Activated CD4-positive, alpha-beta T cell treated with anti-CD3 and anti-CD28 coated beads, Interleukin-2, Interleukin-6, amounts not matched to agents 100 ng/mL and 50 ng/mL, durations not matched to agents 16 hours and 8 hours (primary cell): ENCODE data around the gene MSRB1.
"Not testable (repeated sequence)": the region's sequence is repeated elsewhere in the genome, so short reads cannot be mapped to it uniquely, and the experiment has no call there.

ENCODE experiments used
- DNase-seq: peaks from one replicate; pipeline ENCODE4 v3.0.0-alpha.2; 2020

MSRB1 gene

GRCh38 chr16:1915732-1916639 is 27.0 kb downstream of the MSRB1 start:
- no peak for DNase-seq

DNA sequence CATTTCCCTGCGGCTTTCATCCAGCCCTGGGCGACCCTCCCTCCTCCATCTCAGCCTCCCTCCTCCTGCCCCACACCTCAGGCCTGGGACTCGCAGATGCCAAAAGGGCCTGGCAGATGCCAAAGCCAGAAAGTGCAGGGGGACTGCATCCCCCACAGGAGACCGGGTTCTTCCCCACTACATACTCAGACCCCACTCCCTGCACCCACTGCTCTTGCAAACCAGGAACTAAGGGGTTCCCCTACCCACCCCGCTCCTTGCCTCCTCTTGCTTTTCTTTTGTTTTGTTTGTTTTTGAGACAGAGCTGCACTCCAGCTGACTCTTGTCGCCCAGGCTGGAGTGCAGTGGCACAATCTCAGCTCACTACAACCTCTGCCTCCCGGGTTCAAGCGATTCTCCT is 28.0 kb downstream of the MSRB1 start:
- no peak for DNase-seq

GRCh38 chr16:1914084-1914608 is 28.9 kb downstream of the MSRB1 start:
- DNase-seq, result no peak

DNA sequence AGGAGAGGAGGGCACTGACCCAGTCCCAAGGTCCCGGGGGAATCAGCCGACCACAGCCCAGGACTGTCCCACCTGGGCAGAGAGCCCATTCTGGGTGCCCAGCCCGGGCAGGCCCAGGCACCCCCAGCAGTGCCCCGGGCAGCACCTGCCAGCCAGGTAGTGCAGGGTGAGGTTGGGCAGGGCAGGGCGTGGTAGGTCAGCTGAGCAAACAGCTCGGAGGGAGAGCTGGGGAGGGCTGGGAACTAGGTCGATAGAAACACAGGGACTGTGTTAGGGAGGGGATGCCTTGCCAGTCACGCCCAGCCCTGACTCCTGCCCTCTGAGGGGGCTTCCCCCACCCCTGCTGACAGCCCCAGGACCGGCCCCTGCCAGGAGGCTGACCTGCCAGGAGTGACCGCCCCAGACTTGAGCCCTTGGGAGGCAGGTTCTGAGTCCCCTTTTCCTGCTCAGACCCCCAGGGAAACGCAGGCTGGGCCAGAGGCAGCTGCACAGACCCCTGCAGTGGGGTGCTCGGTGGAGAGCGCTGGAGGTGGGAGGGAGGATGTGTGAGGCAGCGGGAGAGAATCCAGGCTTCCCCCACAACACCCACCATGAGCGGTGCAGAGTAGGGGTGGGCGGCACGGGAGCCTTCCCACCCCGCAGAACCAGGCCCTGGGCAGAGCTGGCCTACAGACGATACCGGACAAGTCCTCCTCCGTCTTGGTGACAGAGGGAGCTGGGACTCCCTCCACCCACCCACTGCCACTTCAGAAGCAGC is 29.5 kb downstream of the MSRB1 start:
- no peak for DNase-seq

DNA sequence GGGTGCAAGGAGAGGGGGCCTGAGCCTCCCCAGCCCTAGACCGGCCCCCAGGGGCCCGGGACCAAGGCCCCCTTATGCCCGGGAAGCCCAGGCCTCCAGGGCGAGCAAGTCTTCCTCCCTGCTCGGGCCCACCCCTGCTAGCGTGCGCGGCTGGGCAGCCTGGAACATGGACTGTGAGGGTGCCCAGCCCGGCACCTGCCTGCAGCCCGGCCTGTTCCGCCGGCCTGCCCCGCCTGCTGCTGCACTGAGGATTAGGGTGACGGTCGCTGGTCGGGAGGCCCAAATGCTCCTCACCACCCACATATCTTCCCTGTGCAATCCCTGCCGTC is 30.8 kb downstream of the MSRB1 start:
- DNase-seq, result no peak

DNA sequence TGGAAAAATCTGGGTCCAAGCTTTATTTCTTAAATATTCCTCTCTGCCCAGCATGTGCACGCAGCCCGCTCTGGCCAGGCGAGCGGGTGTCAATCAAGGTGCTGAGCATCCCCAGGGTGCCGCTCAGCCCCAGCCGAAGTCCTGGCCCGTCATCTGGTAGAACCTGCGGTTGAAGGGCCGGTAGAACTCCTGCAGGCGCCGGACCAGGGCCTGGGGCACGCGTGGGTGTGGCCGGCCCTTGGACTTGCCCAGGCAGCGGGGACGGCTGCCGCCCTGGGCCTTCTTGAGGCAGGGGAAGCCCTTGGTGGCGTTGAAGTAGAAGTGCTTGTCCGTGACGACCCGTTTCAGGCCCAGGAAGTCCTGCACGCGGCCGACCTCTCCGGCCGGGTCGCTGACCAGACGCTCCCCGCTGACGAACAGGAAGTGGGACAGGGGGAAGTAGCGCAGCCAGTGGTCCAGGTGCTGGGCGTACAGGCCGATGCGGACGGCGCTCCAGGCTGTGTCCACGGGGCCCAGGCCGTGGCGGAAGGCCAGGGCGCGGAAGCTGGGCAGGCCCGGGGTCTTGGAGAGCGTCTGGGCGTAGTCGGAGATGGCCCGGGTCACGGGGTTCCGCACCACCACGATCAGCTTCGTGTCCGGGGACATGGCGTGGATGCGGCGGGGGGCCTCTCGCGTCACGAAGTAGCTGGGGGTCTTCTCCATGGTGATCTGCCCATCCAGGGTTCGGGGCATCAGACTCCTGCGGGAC is 31.4 kb downstream of the MSRB1 start:
- DNase-seq, result no peak

DNA sequence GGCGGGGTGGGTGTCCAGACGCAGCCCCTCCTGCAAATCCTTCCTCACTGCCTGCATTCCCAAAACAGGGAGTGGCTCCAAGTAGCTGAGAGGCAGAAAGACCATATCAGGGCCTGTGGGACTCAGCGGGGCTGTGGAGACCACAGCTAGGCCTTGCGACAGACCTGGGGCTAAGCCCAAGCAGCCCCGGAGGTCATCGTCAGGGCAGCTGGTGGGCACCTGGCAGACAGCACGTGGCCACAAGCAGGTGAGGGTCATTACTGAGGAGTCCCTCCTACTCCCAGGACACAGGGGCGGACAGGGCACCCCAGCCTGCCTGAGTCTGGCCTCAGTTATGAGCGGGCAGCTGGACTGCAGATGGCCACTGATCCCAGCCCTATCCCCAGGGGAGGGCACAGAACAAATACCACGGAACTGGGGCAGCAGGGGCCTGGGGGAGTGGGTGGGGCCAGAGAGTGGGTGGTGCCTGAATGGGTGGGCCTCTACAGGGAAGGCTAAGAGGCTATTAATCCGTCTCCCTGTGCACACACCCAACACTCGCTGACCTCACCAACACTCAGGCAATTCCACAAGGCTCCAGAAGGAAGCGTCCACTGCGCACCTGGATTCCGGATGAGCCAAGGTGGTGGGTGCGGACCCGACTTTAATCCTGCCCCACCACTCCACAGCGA is 33.3 kb downstream of the MSRB1 start:
- no peak for DNase-seq

- no peak for DNase-seq
Measured at GRCh38 chr16:1908983-1909382, 34.0 kb downstream of the MSRB1 start.

GRCh38 chr16:1908184-1908583 is 34.8 kb downstream of the MSRB1 start:
- DNase-seq, result no peak

DNA sequence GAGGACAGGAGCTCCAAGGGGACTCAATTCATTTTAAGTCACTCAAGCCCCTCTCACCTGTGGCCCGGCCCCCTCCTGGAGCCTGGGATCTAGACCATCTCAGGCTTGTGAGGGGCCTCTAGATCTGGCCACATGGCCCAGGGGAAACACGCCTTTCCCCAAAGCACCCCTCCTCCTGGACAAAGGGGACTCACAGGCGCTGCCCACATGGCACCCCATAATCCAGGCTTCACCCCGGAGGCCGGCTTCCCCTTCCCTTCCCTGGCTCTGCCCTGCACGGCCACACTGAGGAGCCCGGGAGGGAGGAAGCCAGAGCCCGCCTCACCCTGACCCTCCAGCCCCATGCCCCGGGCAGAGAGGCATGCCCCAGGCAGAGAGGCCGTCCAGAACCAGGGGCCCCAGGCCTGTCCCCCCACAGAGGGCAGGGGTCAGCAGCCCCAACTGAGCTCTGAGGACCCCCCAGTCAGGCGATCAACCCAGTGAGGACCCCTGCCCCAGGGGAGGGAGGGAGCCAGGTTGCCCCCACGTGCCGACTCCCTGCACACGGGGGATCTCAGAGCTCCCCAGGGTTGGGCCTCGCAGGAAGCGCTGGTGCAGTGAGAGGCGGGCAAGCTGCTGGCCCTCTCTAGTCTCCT is 35.7 kb downstream of the MSRB1 start:
- DNase-seq, result no peak

DNA sequence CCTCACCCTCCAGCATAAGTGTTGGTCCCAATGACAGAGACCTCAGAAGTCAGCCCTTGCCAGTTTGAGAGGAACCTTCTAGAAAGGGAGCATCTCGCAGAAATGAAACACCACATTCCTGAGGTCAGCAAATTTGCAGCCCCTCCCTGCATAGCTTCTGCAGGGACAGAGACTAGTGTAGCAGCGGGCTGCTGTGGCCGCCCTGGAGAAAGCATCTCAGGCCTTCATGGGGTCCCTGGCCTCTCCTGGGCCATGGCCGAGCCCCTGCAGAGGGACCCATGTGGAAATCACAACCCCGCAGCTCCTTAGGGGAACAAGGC is 36.2 kb downstream of the MSRB1 start:
- DNase-seq, result no peak

DNA sequence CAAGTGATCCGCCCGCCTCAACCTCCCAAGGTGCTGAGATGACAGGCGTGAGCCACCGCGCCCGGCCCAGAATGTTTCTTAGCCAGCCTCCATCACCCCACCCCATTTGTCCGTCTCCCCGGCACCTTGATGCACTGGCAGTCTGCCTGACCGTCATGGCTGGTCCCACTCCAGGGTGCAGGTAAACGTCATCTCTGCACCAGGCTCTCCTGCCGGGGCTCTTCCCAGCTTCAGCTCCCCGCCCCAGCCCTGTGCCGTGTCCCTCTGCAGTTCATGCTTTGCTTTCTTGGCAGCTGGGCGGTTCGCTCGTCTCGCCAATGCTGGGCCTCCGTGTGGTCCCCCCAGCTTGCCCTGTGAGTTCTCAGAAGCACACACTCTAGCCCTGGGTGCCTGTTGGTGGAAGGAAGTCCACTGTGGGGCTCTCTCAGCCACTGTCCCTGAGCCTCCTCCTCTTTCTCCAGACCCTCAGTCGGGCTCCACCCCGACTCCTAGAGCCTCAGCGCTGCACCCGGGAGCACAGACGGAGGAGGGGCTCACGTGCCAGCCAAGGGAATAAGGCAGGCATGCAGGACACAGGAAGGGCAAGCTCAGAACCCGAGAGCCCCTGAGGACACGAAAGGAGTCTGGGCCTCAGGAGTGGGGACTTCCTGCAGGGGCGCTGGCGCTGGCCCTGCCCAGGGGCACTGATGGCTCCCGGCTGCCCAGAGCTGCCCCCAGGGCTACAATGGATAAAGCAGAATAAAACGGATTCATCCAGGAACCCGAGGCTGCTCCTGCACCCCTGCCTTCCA is 36.7 kb downstream of the MSRB1 start:
- no peak for DNase-seq

DNA sequence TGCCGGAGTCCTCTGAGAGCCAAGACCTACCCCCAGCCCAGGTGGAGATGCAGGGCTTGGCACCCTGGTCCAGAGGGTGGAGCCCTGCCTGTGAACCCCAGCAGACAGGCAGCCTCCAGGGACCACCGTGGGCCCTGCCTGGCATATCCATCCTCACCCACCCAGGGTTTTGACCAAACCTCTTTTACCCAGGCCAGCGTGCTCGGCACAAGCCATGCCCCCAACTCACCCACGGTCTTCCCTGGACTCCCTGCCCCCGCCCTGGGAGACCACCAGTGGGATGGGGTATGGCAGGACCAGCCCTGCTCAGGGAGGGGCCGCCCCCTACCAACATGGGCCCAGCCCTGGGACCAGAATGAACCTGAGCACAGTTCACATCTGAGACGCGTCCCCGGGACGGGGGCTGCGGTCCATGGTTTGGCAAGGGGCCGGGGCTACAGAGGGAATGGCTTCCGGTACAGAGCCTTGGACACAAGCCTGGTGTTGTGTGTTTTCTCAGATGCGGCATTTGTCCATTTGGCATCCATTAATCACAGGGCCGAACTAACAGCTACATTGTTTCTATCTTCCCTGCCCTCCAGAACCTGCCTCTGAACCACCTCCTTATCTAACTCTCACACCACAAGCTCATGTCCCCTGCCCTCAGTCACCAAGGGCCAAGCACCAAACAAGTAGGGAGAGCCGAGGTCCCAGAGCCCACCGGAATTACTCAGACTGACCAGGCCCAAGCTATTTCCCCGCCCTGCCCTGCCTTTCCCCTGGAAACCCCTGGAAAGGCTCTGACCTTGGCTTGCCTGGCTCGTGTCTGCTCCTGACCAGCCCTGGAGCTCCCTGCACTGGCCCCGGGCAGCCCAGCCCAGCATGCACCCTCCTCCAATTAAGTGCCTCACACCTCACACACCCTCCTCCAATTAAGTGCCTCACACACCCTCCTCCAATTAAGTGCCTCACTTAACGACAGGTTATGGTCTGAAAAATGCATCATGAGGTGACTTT is 38.9 kb downstream of the MSRB1 start:
- no peak for DNase-seq

DNA sequence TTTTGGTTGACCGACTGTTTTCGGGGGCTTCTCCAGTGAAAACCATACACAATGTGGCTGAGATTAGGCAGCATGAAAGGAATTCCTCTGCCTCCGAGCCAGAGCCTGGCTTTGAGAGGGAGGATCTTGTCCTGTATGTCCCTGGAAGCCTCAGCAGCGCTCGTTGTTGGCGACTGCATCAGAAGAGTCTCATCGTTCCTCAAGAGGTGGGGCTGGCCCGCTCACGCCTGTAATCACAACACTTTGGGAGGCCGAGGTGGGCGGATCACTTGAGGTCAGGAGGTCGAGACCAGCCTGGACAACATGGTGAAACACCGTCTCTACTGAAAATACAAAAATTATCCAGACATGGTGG is 39.8 kb downstream of the MSRB1 start:
- no peak for DNase-seq

- no peak for DNase-seq
Measured at GRCh38 chr16:1902547-1903219, 40.3 kb downstream of the MSRB1 start.

DNA sequence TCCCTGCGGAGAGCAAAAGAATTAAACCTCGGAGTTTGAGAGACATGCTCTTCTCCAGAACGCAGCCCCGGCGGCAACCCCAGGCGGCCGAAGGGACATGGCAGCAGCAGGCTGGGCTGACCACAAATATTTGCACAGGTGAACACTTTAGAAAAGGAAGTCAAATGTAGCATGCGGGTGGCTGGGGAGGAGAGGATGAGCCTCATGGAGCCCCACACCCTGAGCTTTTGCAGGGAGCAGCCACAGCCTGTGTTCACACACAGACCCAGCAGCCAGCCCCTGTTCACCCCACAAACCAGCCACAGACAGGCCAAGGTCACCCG is 42.6 kb downstream of the MSRB1 start:
- no peak for DNase-seq

- no peak for DNase-seq
Measured at GRCh38 chr16:1899641-1900451, 43.2 kb downstream of the MSRB1 start.

DNA sequence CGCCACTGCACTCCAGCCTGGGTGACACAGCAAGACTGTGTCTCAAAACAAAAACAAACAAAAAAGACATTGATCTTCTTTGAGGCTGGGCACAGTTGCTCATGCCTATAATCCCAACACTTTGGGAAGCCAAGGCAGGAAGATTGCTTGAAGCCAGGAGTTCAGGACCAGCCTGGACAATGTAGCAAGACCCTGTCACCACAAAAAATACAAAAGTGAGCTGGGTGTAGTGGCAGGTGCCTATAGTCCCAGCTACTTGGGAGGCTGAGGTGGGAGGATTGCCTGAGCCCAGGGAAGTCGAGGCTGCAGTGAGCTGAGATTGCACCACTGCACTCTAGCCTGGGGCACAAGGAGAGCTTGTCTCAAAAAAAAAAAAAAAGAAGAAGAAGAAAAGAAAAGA is 45.3 kb downstream of the MSRB1 start:
- DNase-seq, result not testable (repeated sequence)
